Measurements from ENCODE around the gene FICD.

Gene FICD

GRCh38 chr12:108502922-108503321 is 12.2 kb upstream of the FICD start:
- no peak for DNase-seq (ENCODE audit: low spot score)

DNA sequence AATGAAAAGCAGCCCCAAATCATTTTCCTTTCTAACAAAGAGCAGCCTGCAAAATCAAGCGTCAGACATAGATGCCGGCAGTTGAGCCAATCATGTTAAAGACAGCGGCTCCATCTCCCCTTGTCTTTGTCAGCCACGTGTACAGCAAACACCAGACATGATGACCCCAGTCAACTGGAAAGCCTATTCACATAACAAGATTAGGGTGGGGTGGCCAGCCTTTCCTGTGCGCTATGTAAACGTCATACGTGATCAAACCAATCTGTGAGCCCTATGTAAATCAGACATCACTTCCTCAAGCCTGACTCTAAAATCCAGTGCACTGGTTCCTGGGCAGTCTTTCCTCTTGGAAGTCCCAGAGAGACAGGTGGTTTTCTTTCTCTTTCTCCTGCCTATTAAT is 9.9 kb upstream of the FICD start:
- no peak for DNase-seq (ENCODE audit: low spot score)

DNA sequence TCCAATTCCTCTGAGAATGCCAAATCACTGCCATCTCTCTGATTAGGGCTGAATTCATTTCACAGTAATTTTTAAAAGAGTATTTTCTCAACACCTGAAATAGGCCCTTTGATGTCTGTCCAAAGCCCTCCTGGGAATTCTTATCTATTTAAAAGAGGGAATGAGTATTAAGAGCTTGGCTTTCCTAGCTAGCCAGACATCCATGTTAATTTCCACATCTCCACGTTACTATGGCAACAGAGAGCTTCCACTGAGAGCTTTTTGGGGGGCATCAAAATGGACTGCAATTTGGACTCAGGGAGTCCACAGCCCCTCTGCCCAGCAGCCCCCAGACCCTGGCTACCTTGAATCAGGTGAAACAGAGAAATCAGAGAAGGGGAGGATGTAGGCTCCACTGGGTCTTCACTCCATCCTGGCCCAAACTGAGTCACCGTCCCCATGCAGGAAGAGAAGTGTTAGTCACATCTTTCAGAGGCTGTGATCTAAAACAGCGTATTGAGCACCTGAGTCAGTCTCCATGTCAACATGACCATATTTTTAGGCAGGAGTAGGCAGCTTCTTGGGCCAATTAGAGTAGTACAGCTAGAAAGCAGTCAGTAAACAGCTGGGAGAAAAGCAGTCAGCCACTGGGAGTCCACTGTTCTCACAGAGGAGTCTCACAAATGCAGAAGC is 7.0 kb upstream of the FICD start:
- no peak for DNase-seq (ENCODE audit: low spot score)

DNA sequence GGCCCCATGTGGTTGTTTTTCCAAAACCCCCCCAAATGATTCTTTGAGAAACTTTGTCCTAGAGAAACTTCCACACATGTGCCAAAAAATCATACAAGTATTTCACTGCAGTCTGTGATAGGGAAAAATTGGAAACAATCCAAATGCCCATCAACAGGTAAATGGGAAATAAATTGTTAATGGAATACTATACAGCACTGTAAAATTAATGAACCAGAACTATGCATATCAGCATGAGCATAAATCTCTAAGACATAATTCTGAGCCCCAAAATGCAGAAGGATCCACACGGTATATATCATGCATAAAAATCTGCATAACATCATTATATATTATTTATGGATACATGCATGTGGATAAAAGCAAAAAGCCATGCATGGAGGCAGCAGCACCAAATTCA is 5.3 kb upstream of the FICD start:
- DNase-seq (ENCODE audit: low spot score), result no peak

- no peak for DNase-seq (ENCODE audit: low spot score)
Measured at GRCh38 chr12:108510836-108511235, 4.2 kb upstream of the FICD start.

DNA sequence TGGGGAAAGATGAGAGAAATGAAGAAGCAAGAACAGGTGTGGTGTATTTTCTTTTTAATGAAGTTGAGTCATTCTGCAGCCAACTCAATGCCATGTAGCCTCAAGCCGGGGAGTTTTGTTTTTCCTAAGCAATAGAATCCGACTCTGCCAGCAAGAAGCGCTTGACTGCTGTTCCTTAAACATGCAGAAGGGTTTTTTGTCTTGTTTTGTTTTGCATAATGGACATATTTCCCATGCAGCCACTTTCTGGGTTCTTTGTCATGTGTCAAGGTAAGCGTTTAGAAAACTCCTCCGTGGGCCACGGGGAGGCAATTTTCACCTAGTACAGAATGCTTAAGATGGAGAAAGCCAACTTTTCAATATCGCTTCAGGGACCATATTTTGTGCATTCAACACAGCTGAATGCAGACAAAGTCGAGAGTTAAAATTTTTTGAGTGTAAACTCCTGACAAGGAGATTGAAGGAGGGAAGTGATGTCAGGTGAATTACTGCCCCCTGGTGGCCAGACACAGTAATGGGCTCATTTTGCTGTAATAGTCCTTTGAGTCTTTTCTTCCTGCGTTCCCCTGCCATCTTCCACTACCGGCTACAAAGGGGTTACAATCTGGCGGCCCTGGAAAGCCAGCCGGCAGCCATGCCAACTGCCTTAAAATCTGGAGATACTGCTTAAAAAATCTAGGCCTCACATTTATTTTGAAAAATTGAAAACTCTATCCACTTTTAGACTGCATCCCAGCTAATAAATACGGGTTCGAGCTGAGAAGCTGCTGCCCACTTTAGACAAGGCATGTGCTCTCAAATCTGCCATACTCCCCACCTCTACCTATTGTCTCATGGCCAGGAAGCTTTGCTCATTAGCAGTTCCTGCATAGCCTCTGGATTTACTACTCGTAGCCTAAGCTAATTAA is 3.2 kb upstream of the FICD start:
- DNase-seq (ENCODE audit: low spot score), result peak; percentile 80

DNA sequence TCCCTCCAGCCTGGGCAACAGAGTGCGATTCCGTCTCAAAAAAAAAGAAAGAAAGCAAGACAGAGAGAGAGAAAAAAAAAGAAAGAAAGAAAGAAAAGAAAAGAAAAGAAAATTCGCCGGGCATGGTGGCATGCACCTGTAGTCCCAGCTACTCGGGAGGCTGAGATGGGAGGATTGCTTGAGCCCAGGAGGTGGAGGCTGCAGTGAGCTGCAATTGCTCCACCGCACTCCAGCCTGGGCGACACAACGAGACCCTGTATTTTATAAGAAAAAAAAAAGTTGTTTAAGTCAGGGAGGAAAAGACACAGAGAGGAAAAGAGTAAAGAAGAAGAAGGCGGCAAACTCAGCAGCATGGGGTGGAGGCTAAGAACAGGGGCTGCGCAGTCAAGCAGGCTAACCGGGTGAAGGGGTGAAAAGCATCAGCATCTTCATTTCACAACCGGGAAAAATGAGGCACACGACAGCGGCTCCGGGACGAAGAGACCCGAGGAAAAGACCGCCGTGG is 557 bp upstream of the FICD start:
- DNase-seq (ENCODE audit: low spot score), result no peak

DNA sequence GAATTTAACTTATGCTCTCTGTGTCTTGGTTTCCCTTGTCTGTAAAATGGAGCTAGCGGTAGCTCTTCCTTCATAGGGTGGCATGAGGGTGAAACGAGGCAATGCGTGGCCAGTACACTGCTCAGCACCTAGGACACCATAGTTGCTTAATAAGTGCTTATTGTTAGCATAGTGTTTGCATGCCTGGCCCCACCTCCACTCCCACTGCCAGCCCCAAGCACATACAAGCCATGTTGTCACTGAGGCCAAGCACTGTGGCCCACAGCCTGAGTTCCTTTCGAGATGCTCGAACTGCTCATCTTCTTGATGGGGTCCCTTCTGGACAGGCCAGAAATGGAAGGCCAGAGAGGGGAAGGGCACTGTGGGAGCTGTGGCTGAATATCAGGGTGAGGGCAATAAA is 839 bp downstream of the FICD start:
- DNase-seq (ENCODE audit: low spot score), result no peak

DNA sequence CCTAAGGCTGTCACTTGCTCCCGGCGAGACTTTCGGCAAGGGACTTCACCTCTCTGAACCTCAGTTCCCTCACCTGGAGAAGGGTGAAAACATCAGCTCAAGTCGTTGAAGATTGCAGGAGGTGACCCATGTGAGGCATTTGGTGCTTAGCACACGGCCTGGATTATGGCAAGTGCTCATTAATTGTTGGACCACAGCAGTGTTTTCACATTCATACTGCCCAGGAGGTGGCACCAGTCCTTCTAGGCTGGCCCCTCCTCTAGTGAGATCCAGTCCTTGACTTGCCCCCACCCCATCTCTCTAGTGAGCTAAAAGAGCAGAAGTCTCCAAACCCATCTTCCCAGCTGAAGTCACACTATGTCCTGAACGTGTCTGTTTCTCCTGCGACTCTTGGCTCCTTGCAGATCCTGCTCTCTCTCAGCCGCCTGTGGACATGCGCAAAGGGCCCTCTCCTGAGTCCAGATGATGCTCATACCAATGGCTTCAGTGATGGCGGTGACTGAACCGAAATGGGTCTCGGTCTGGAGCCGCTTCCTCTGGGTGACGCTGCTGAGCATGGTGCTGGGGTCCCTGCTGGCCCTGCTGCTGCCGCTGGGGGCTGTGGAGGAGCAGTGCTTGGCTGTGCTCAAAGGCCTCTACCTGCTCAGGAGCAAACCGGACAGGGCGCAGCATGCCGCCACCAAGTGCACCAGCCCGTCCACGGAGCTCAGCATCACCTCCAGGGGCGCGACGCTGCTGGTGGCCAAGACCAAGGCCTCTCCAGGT is 1.6 kb downstream of the FICD start:
- peak; percentile 21 for DNase-seq (ENCODE audit: low spot score)

- no peak for DNase-seq (ENCODE audit: low spot score)
Measured at GRCh38 chr12:108517288-108518100, 2.4 kb downstream of the FICD start.

- no peak for DNase-seq (ENCODE audit: low spot score)
Measured at GRCh38 chr12:108518101-108518715, 3.1 kb downstream of the FICD start.

DNA sequence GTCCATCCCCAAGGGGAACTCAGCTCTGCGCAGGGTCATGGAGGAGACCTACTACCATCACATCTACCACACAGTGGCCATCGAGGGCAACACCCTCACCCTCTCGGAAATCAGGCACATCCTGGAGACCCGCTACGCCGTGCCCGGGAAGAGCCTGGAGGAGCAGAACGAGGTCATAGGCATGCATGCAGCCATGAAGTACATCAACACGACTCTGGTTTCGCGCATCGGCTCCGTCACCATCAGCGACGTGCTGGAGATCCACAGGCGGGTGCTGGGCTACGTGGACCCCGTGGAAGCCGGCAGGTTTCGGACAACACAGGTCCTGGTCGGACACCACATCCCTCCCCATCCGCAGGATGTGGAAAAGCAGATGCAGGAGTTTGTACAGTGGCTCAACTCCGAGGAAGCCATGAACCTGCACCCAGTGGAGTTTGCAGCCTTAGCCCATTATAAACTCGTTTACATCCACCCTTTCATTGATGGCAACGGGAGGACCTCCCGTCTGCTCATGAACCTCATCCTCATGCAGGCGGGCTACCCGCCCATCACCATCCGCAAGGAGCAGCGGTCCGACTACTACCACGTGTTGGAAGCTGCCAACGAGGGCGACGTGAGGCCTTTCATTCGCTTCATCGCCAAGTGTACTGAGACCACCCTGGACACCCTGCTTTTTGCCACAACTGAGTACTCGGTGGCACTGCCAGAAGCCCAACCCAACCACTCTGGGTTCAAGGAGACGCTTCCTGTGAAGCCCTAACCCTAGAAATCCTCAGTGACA is 3.8 kb downstream of the FICD start:
- no peak for DNase-seq (ENCODE audit: low spot score)

GRCh38 chr12:108519558-108519957 is 4.5 kb downstream of the FICD start:
- no peak for DNase-seq (ENCODE audit: low spot score)

GRCh38 chr12:108523365-108523764 is 8.3 kb downstream of the FICD start:
- no peak for DNase-seq (ENCODE audit: low spot score)

- peak; percentile 52 for DNase-seq (ENCODE audit: low spot score)
Measured at GRCh38 chr12:108525681-108526080, 10.6 kb downstream of the FICD start.

DNA sequence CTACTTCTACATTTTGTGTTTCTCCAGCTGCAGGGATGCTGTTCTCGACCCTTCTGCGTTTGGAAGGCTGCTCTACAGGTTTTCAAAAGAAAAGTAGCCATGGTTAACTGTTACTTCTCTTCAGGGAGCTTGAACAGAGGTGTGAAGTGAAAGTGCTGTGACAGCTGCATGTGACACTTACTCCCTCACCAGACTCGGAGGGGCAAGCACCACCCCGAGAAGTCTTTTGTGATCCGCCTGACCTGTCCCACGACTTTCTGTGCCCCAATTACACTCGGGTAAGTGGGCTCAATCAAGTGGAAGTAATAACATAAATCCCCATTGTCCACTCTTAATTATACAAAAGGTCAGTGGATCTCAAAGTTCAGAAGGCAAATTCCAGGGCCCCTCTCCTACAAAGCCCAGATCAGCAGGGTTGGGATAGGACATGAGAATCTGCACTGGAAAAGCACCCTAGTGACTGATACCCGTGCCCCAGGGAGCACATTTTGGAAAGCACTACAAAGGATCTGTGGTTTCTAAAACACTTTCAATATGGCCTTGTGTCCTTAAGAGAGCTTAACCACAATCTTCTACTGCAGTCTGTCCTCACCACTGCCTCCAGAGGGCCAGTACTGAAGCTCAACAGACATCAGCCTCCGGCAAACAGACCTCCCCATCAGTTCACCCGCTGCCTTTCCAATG is 11.5 kb downstream of the FICD start:
- DNase-seq (ENCODE audit: low spot score), result peak; percentile 34

DNA sequence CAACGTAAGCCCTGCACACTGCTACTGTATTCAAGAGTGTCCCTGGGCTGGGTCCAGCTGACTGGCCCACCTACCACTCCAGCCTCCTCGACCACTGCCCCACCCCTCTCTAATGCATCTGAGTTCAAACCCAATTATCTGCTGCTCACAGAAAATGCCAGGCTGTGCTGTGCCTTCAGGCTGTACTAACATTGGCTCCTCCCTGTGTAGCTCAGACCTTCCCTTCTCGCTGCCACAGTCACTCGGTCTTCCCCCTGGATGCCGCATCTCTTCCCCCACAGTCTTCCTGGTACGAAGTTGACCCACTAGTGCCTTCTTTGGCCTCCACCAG is 12.1 kb downstream of the FICD start:
- DNase-seq (ENCODE audit: low spot score), result no peak

DNA sequence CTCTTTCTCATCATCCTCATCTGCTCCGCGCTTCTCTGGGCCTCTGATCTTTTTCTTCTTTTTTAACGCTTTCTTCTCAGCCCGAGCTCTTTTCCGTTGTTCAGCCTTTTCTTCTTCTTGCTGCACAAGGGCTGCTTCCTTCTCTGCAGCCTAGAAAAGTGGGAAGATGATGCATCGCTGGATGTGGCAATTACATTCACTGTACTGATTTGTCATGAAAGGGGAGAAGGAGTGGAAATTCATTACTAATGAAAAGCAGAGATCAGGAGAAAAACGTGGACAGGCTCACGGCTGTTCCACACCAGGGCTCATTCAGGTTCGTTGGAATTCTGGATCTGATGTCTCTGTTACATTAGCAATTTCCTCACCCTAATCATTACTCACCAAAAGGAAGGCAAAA is 15.1 kb downstream of the FICD start:
- DNase-seq (ENCODE audit: low spot score), result no peak

DNA sequence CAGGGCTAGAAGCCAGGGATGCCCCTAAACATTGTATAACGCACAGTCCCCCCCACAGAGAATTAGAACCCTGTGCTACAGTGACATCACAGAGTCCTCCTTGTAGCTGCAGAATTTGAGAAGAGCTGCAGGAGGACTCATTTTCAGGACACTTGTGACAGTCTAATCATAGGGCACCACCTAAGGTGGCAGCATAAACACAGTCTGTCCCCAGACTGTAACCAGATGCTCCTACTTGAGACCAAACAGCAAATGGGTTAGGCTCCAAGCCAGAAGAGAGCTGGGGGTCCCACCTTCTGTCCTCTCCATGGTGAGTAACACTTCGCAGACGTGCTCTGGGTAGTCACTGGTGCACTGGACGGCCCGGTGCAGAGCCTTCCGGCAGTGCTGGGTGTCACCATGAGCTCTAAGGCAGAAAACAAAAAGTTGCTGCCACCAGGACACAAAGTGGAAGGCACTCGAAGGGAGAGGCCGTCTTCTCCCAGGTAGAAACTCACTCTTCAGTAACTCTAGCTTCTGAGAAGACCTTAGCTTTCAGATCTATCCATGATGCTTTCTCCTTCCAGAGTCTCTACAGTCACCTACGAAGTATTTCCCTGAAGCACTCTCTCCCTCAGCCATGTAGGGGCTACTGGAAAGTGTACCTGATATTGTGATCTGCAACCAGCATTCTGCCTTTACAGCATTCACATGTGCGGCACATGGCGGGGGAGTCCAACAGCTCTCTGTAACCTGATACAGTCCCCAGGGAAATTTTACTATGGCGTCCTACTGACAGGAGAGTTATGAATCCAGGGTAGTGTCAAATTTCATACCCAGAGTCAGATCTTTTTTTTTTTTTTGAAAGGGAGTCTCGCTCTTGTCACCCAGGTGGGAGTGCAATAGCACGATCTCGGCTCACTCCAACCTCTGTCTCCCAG is 17.1 kb downstream of the FICD start:
- DNase-seq (ENCODE audit: low spot score), result no peak
